ENCODE measurements around the gene PTPRCAP.

- TF ChIP-seq ZNF274 (IDR thresholded peaks at IDR 0.05; ENCODE audit: low read depth, low read length) (no peak), YY1 (IDR thresholded peaks at IDR 0.05; ENCODE audit: insufficient read depth, insufficient read length) (no peak)
These were observed 25.7 kb upstream of the PTPRCAP start for GRCh38 chr11:67463186-67463585.

All from NT2/D1 (cell line).